Stomach (tissue), 4 donors: ENCODE results near the gene GPRC5B.

Experiments
- CTCF ChIP-seq, 7 experiments: fragments of 450-650 bp in 4 of 7; fragments of 200-600 bp in 3 of 7; sonication (generic) in 3 of 7; IDR thresholded peaks; one replicate each; pipeline ENCODE4 v1.5.1; 2016 to 2019; ENCODE audit warnings: antibody characterized with exemption in 7 of 7, control low read depth in 2 of 7, mild to moderate bottlenecking in 1 of 7
- EP300 ChIP-seq: sonication (generic); formaldehyde crosslinking; IDR thresholded peaks from one replicate; pipeline ENCODE4 v1.6.1; 2017; ENCODE audit warnings: antibody characterized with exemption
- POLR2A ChIP-seq, 4 donors: fragments of 450-650 bp; IDR thresholded peaks; one replicate each; pipeline ENCODE4 v1.6.1; 2016; ENCODE audit warnings: antibody characterized with exemption in 4 of 4, control low read depth in 2 of 4, mild to moderate bottlenecking in 1 of 4, moderate library complexity in 1 of 4

GRCh38 chr16:19912455-19913339 is 28.0 kb upstream of the GPRC5B start:
- TF ChIP-seq EP300 (no peak), CTCF (IDR thresholded peaks at IDR 0.05) (no peak), POLR2A (IDR thresholded peaks at IDR 0.05) (no peak)
